ENCODE data around the gene DDX27. TPM values are rescaled to one million over a fixed set of nuclear protein-coding genes. Genes with fewer than 3 reads are reported as not detected.

DDX27 gene
- total and polyA plus RNA-seq, 2 of the 8 experiments (the other 6 are each of a cell fraction or from before 2014, with no cell fraction given): 42.7 to 51.0 TPM

DNA sequence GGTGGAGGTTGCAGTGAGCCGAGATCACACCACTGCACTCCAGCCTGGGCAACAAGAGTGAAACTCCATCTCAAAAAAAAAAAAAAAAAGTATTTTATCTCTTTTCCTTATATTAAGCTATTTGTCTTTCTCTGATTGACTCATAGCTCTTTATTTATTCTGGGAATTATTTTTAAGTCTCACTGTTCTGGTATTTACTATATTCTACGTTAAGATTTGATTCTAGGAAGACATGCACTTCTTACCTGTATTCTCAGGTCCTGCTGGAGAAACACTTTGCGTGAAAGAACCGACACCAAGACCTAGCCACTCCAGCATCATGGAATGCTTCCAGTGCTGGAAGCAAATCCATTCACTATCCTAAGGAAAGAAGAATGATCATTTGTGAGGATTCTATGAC lies 41.0 kb downstream of the DDX27 start:
- Histone ChIP-seq H3K27ac (ENCODE audit: low read depth, low read length) (no peak overlapping the region), H3K4ac (replicated peaks; ENCODE audit: insufficient read length, low read depth, low read length) (no peak overlapping the region), H3K79me1 (ENCODE audit: low read depth, low read length) (no peaks in the 10 kb centered on the region), H2BK5ac (ENCODE audit: low read depth, low read length) (no peak overlapping the region), H3K9me3 (ENCODE audit: insufficient read depth in 2 of 2, low read depth in 1 of 2, low read length in 1 of 2) (no peaks in the 10 kb centered on the region), H4K5ac (ENCODE audit: insufficient read length, low read depth, low read length) (no peak overlapping the region), H2BK120ac (replicated peaks; ENCODE audit: low read depth, low read length) (no peak overlapping the region), H3K27me3 (replicated peaks in 1 of 4; ENCODE audit: control insufficient read depth in 3 of 4, extremely low read depth in 1 of 4, insufficient read depth in 3 of 4, low read length in 3 of 4) (no peaks in the 10 kb centered on the region), H4K20me1 (replicated peaks in 1 of 2; ENCODE audit: control insufficient read depth in 1 of 2, insufficient read depth in 2 of 2, low read length in 2 of 2) (peaks cover 0 to 5% of the 10 kb centered on the region in 2 experiments), H4K91ac (replicated peaks; ENCODE audit: insufficient read length, low read length) (no peak overlapping the region), H3K4me3 (ENCODE audit: extremely low read depth in 1 of 4, insufficient read depth in 2 of 4, low read depth in 3 of 4, low read length in 4 of 4) (no peak overlapping the region), H3K23ac (ENCODE audit: insufficient read length) (no peak overlapping the region), H2AK5ac (ENCODE audit: low read depth, low read length) (no peak overlapping the region), H2AFZ (ENCODE audit: low read length) (no peak overlapping the region), H2BK12ac (ENCODE audit: low read depth, low read length) (no peak overlapping the region), H3K23me2 (ENCODE audit: low read depth, low read length) (no peaks in the 10 kb centered on the region), H3K4me2 (ENCODE audit: insufficient read depth in 1 of 2, low read depth in 2 of 2, low read length in 2 of 2) (no peak overlapping the region), H3K9ac (replicated peaks in 1 of 4; ENCODE audit: extremely low read depth in 1 of 4, low read depth in 3 of 4, low read length in 3 of 4) (no peak overlapping the region), H3K79me2 (ENCODE audit: control insufficient read depth in 1 of 2, insufficient read depth in 2 of 2, low read length in 2 of 2) (no peaks in the 10 kb centered on the region), H2BK15ac (ENCODE audit: low read length) (no peak overlapping the region), H3K36me3 (ENCODE audit: control insufficient read depth in 2 of 4, insufficient read depth in 4 of 4, low read length in 3 of 4) (peaks cover 28 to 71% (median 57%) of the 10 kb centered on the region in 4 experiments), H4K8ac (ENCODE audit: extremely low read depth, insufficient read depth, low read length) (no peak overlapping the region), H3K14ac (ENCODE audit: insufficient read length) (no peak overlapping the region), H2BK20ac (ENCODE audit: low read length) (no peak overlapping the region), H3K4me1 (replicated peaks in 1 of 4; ENCODE audit: control insufficient read depth in 3 of 4, insufficient read depth in 4 of 4, low read length in 3 of 4) (no peaks in the 10 kb centered on the region), H3K56ac (replicated peaks; ENCODE audit: insufficient read length, low read depth, low read length) (no peak overlapping the region), H3K18ac (ENCODE audit: extremely low read depth, low read length) (no peak overlapping the region)
- DNase-seq (ENCODE audit: low read depth in 1 of 2, low spot score in 2 of 2) (no peak), FAIRE-seq (no peak)
- WGBS, 2 experiments (ENCODE audit: extremely low coverage in 1 of 2, insufficient coverage in 1 of 2, insufficient read length in 1 of 2, insufficient replicate concordance in 2 of 2, low coverage in 1 of 2, low lambda C conversion rate in 2 of 2, missing lambda C conversion rate in 1 of 2): 95% methylated on average over 4 of the region's 4 CpGs; no CpG with 5 or more reads in 1 of the 2 experiments
- ChIA-PET POLR2A (ENCODE audit: partially characterized antibody) (interaction anchor here (1.3 to 1.5 kb wide), 2 partner anchors 9 to 14 kb away, joined by 4 to 6 read pairs; no protein-coding TSS in a partner anchor), CTCF (ENCODE audit: partially characterized antibody) (interaction anchor here (0.6 to 1.3 kb wide), 5 partner anchors 10 to 1455 kb away, joined by 3 to 5 read pairs (median 4); no protein-coding TSS in a partner anchor)
- TF ChIP-seq SIRT6 (IDR thresholded peaks at IDR 0.05; ENCODE audit: low read length) (no peak), CREB1 (IDR thresholded peaks at IDR 0.05) (no peak), EZH2 (IDR thresholded peaks at IDR 0.05; ENCODE audit: low read depth, low read length, severe bottlenecking) (no peak), EGR1 (IDR thresholded peaks at IDR 0.05; ENCODE audit: borderline replicate concordance, low read depth, low read length) (no peak), BCL11A (IDR thresholded peaks at IDR 0.05; ENCODE audit: low read depth in 2 of 2, low read length in 2 of 2) (no peak), CHD2 (IDR thresholded peaks at IDR 0.05; ENCODE audit: low read length) (no peak), CBX8 (IDR thresholded peaks at IDR 0.05; ENCODE audit: borderline replicate concordance, low read depth, low read length) (no peak), SP1 (IDR thresholded peaks at IDR 0.05; ENCODE audit: low read depth, low read length) (no peak), HDAC6 (IDR thresholded peaks at IDR 0.05; ENCODE audit: low read depth, low read length) (no peak), RFX5 (IDR thresholded peaks at IDR 0.05; ENCODE audit: borderline replicate concordance, low read depth, low read length) (no peak), SIN3A (conservative IDR thresholded peaks at IDR 0.05 in 1 of 2, IDR thresholded peaks at IDR 0.05 in 1 of 2; ENCODE audit: low read depth in 1 of 2, low read length in 2 of 2) (no peak), POU5F1 (IDR thresholded peaks at IDR 0.05; ENCODE audit: low read depth, low read length) (no peak), CEBPB (IDR thresholded peaks at IDR 0.05; ENCODE audit: low read depth, low read length) (no peak)
- TF ChIP-seq, protein P1, sequence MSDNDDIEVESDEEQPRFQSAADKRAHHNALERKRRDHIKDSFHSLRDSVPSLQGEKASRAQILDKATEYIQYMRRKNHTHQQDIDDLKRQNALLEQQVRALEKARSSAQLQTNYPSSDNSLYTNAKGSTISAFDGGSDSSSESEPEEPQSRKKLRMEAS (IDR thresholded peaks at IDR 0.05): no peak

All from H1 (cell line).